Measurements from ENCODE around the gene SEMA4C. TPM values are rescaled to one million over a fixed set of nuclear protein-coding genes. Genes with fewer than 3 reads are reported as not detected.
A peak's percentile ranks its signal among the peaks of the same experiment; 100 is the strongest.

SEMA4C gene
- polyA plus RNA-seq, 2 of the 4 experiments (the other 2 are of a cell fraction), result 11.0 to 14.4 TPM

DNA sequence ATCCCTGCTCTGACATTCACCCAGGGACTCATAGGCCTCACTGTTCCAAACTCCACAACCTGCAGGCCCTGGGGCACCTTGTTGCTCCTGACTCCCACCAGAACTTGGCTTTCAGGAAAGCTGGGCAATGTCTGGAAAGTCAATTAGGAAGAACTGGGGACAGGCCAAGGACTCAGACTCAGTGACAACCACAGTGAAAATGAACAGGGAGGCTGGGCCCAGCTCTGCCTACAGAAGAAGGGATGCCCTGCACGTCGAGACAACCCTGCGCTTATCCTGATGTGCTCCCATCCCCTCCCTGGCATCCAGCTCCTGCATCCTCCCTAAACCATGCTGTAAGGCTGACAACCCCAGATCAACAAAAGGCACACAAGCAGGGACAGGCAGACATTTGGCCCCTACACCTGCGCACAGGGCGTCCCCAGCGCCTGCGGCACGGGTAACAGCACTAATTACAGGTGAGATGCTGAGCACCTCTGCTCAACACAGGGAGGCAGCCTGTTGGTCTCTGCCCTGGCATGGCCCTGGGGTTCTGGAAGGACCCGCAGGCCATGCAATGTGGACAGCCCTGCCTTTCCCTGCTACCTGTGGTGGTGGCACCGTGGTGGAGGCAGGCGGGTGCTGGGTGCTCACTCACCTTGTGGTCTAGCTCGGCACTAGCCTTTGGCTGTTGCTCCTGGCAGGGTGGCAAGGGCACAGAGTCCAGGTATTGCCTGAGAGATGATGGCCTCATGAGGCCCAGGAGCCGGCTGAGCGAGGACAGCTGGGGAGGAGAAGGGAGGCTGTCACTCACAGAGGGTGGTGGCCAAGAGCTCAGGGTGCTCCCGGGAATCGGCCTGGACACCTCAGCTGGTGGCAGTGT lies 23.6 kb upstream of the SEMA4C start:
- TF ChIP-seq PHF8 (IDR thresholded peaks at IDR 0.05; ENCODE audit: borderline replicate concordance, low read depth) (no peak), ZNF302 (CRISPR knock-in tag; IDR thresholded peaks at IDR 0.05) (no peak), RCOR1 (IDR thresholded peaks at IDR 0.05; ENCODE audit: low read depth, low read length) (no peak), RFX5 (IDR thresholded peaks at IDR 0.05) (no peak)
- TF ChIP-seq, protein P1, sequence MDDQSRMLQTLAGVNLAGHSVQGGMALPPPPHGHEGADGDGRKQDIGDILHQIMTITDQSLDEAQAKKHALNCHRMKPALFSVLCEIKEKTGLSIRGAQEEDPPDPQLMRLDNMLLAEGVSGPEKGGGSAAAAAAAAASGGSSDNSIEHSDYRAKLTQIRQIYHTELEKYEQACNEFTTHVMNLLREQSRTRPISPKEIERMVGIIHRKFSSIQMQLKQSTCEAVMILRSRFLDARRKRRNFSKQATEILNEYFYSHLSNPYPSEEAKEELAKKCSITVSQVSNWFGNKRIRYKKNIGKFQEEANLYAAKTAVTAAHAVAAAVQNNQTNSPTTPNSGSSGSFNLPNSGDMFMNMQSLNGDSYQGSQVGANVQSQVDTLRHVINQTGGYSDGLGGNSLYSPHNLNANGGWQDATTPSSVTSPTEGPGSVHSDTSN (IDR thresholded peaks at IDR 0.05), result no peak
- TF ChIP-seq, protein P2, sequence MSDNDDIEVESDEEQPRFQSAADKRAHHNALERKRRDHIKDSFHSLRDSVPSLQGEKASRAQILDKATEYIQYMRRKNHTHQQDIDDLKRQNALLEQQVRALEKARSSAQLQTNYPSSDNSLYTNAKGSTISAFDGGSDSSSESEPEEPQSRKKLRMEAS (IDR thresholded peaks at IDR 0.05), result no peak
- Histone ChIP-seq H3K4me3 (no peak overlapping the region), H3K4me2 (no peak overlapping the region), H3K9me3 (no peaks in the 10 kb centered on the region), H3K4me1 (peaks cover 8% of the 10 kb centered on the region), H3K27ac (no peak overlapping the region)
- POLR2A ChIA-PET, result no interaction called here
- DNase-seq (ENCODE audit: low read depth in 1 of 2, low spot score in 1 of 2) (no peak), ATAC-seq (no peak), FAIRE-seq (no peak)
- 82% methylated on average over 15 of the region's 16 CpGs for WGBS (ENCODE audit: missing lambda C conversion rate)
- CTCF ChIA-PET, result interaction anchor here (1.1 to 1.3 kb wide), 3 partner anchors 16 to 219 kb away, joined by 3 to 5 read pairs (median 3); partner anchors contain the start of gene ANKRD36

DNA sequence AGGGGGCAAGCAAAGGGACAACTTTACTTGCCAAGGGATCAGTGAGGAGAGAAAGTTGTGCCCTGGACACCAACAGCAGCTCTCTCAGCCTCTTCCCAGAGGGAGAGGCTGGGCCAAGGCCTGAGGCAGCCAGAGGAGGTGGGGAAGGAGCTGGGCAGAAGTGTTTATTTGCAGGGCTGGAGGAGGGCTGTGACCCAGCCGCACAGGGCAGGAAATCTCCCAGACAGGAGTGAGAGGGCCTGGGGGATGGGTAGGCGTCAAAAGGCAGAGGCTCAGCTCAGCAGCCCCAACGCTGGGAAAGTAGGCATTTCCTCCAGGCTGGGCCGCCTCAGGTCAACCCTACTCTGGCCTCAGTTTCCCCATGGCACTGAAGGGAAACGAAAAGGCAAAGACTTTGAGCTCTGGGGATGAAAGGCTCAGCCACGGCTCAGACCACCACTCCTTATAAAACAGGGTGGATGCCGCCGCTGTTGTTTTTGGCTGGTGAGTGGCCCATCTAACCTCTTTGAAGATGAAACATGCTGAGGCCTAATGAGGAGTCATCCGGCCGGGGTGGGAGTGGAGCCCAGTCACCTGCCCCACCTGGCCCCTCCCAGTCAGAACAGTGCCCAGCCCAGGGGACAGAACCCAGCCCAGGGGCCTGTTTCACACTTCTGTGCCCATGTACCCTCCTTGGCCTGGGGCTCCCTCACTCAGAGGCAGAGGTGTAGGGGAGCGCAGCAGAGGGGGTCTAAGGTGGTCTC lies 21.9 kb upstream of the SEMA4C start:
- Histone ChIP-seq H3K4me3 (no peak overlapping the region), H3K9me3 (no peaks in the 10 kb centered on the region), H3K4me2 (no peak overlapping the region; the same call in 2 of the 3 replicates), H3K4me1 (peaks cover 8% of the 10 kb centered on the region), H3K27ac (no peak overlapping the region)
- peak in 1 of 2 experiments; percentile 61; a peak in 3 of 6 replicates for ATAC-seq
- FAIRE-seq, result no peak
- TF ChIP-seq EHF (CRISPR knock-in tag; IDR thresholded peaks at IDR 0.05), result no peak
- TF ChIP-seq, protein P3, sequence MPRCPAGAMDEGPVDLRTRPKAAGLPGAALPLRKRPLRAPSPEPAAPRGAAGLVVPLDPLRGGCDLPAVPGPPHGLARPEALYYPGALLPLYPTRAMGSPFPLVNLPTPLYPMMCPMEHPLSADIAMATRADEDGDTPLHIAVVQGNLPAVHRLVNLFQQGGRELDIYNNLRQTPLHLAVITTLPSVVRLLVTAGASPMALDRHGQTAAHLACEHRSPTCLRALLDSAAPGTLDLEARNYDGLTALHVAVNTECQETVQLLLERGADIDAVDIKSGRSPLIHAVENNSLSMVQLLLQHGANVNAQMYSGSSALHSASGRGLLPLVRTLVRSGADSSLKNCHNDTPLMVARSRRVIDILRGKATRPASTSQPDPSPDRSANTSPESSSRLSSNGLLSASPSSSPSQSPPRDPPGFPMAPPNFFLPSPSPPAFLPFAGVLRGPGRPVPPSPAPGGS (IDR thresholded peaks at IDR 0.05), result no peak
- no peak for TF ChIP-seq CBX8 (IDR thresholded peaks at IDR 0.05)
- TF ChIP-seq, protein P4, sequence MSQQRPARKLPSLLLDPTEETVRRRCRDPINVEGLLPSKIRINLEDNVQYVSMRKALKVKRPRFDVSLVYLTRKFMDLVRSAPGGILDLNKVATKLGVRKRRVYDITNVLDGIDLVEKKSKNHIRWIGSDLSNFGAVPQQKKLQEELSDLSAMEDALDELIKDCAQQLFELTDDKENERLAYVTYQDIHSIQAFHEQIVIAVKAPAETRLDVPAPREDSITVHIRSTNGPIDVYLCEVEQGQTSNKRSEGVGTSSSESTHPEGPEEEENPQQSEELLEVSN (IDR thresholded peaks at IDR 0.05; ENCODE audit: borderline replicate concordance, low read depth), result no peak
- no peak for TF ChIP-seq HEYL (CRISPR knock-in tag; IDR thresholded peaks at IDR 0.05)
- no peak for TF ChIP-seq HOXB13 (CRISPR knock-in tag; IDR thresholded peaks at IDR 0.05; ENCODE audit: low read depth)
- no peak for TF ChIP-seq HOXB5 (CRISPR knock-in tag; IDR thresholded peaks at IDR 0.05)
- TF ChIP-seq, protein P2 (IDR thresholded peaks at IDR 0.05), result no peak
- ChIA-PET POLR2A (no interaction called here), CTCF (interaction anchor here (0.7 to 2.7 kb wide), 6 partner anchors 9 to 59 kb away, joined by 3 to 9 read pairs (median 4); partner anchors contain the start of gene ANKRD39)
- DNase-seq (ENCODE audit: low read depth in 1 of 2, low spot score in 1 of 2), result no peak
- 70% methylated on average over 11 of the region's 11 CpGs for WGBS (ENCODE audit: missing lambda C conversion rate)

DNA sequence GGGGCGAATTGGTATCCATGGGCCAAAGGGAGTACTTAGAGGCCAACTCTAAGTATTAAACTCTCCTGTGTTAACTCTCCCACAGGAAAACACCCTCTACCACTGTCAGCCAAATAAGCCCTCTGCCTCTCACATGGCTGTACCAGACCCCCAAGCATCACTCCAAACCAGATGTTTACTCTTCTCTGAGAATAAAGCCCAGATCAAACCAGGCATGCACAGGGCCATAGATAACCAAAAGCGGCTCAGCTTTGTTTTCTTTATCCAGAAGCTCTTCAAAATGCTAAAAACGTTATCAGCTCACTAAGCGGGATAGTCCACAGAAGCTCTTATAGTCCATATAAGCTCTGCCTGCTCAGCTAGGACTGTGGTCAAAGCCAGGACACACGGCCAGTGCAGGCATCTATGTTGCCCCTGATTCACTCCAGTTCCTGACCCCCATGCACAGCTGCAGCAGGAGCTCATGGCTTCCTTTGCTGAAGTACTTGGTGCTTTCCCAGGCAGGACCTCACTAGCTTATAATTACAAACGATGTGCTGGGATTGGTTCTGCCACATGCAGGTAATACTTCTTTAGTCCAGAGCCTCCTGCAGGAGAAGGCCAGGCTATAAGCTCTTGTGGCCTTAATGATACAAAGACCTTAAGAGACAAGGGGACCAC lies 21.0 kb upstream of the SEMA4C start:
- FAIRE-seq, result no peak
- H3K27ac ChIP-seq, result no peak overlapping the region
- no peaks in the 10 kb centered on the region for H3K9me3 ChIP-seq
- no peak; a peak in 1 of 6 replicates for ATAC-seq
- DNase-seq (ENCODE audit: low read depth in 1 of 2, low spot score in 1 of 2), result no peak
- WGBS (ENCODE audit: missing lambda C conversion rate), result 62% methylated on average over 6 of the region's 6 CpGs
- no peak overlapping the region for H3K4me2 ChIP-seq
- ChIA-PET POLR2A (no interaction called here), CTCF (interaction anchor here (0.7 to 2.7 kb wide), 6 partner anchors 9 to 60 kb away, joined by 3 to 9 read pairs (median 4); partner anchors contain the start of gene ANKRD39)
- H3K4me3 ChIP-seq, result no peak overlapping the region
- H3K4me1 ChIP-seq, result peaks cover 8% of the 10 kb centered on the region
- TF ChIP-seq ZC3H11A (IDR thresholded peaks at IDR 0.05) (no peak), TFCP2L1 (CRISPR knock-in tag; IDR thresholded peaks at IDR 0.05) (no peak), ZFP36 (IDR thresholded peaks at IDR 0.05; ENCODE audit: borderline replicate concordance, partially characterized antibody) (no peak), ZSCAN20 (CRISPR knock-in tag; IDR thresholded peaks at IDR 0.05) (no peak), CBX8 (IDR thresholded peaks at IDR 0.05) (no peak), GATA3 (IDR thresholded peaks at IDR 0.05; ENCODE audit: borderline replicate concordance) (no peak), SREBF2 (IDR thresholded peaks at IDR 0.05) (no peak), ESRRA (IDR thresholded peaks at IDR 0.05; ENCODE audit: borderline replicate concordance, low read length) (no peak), FOXS1 (CRISPR knock-in tag; IDR thresholded peaks at IDR 0.05) (no peak), KDM1A (IDR thresholded peaks at IDR 0.05; ENCODE audit: low read depth) (no peak), NPAS2 (CRISPR knock-in tag; IDR thresholded peaks at IDR 0.05; ENCODE audit: borderline replicate concordance) (no peak), RCOR1 (IDR thresholded peaks at IDR 0.05; ENCODE audit: low read depth, low read length) (no peak)
- TF ChIP-seq, protein P4 (IDR thresholded peaks at IDR 0.05; ENCODE audit: borderline replicate concordance, low read depth), result no peak
- TF ChIP-seq, protein P5, sequence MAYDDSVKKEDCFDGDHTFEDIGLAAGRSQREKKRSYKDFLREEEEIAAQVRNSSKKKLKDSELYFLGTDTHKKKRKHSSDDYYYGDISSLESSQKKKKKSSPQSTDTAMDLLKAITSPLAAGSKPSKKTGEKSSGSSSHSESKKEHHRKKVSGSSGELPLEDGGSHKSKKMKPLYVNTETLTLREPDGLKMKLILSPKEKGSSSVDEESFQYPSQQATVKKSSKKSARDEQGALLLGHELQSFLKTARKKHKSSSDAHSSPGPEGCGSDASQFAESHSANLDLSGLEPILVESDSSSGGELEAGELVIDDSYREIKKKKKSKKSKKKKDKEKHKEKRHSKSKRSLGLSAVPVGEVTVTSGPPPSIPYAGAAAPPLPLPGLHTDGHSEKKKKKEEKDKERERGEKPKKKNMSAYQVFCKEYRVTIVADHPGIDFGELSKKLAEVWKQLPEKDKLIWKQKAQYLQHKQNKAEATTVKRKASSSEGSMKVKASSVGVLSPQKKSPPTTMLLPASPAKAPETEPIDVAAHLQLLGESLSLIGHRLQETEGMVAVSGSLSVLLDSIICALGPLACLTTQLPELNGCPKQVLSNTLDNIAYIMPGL (CRISPR knock-in tag; IDR thresholded peaks at IDR 0.05; ENCODE audit: borderline replicate concordance), result no peak
